ENCODE results near the gene IL20RA.
"Not testable (repeated sequence)": the region's sequence is repeated elsewhere in the genome, so short reads cannot be mapped to it uniquely, and the experiment has no call there.

Gene IL20RA

DNA sequence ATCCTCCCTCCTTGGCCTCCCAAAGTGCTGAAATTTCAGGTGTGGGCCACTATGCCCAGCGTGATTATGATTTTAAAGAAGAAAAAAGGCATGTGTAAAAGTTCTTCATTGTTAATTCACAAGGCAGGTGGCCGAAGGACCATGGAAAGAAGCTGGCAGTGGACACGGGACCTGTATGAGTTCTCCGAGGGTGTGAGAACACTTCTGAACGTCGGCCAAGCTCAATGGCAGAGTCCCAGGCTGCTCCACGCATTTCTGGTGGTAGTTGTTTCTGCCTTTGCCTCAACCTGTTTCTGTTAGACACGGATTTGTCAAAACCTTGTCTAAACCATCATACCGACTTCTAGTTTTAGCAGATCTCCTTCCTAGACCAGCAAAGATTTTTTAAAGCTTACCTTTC lies 36.6 kb downstream of the IL20RA start:
- DNase-seq (ENCODE audit: low spot score), result no peak

GRCh38 chr6:137006056-137006455 lies 38.7 kb downstream of the IL20RA start:
- DNase-seq (ENCODE audit: low spot score), result no peak

- DNase-seq (ENCODE audit: low spot score), result no peak
These were observed 39.7 kb downstream of the IL20RA start for GRCh38 chr6:137005073-137005472.

- DNase-seq (ENCODE audit: low spot score), result peak; percentile 81
These were observed 42.3 kb downstream of the IL20RA start for GRCh38 chr6:137002505-137002904.

GRCh38 chr6:137001977-137002302 lies 42.8 kb downstream of the IL20RA start:
- no peak for DNase-seq (ENCODE audit: low spot score)

GRCh38 chr6:137001299-137001976 lies 43.3 kb downstream of the IL20RA start:
- peak; percentile 97 for DNase-seq (ENCODE audit: low spot score)

DNA sequence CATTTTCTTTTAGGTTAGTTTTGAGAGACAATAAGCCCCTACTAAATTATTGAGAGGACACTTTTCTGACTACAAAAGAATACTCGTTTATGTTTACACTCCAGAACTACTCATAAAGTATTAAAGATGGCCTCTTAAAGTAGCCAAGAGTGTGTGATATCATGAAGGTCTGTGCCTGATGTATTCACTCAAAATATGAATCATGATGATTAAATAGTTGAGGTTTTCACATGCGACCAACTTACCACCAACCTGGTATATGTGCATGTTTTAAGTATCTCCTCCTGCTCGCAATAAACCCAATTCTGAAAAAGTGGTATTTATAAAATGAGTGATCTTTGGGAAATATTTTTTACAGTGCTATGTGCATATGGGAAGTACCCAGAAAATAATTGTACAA lies 43.9 kb downstream of the IL20RA start:
- peak; percentile 89 for DNase-seq (ENCODE audit: low spot score)

GRCh38 chr6:136995521-136995920 lies 49.2 kb downstream of the IL20RA start:
- DNase-seq (ENCODE audit: low spot score), result no peak

- DNase-seq (ENCODE audit: low spot score), result no peak
These were observed 50.0 kb downstream of the IL20RA start for GRCh38 chr6:136994782-136995181.

GRCh38 chr6:136992113-136992512 lies 52.7 kb downstream of the IL20RA start:
- DNase-seq (ENCODE audit: low spot score), result no peak

- DNase-seq (ENCODE audit: low spot score), result no peak
These were observed 53.1 kb downstream of the IL20RA start for GRCh38 chr6:136991646-136992045.

- DNase-seq (ENCODE audit: low spot score), result peak; percentile 37
These were observed 54.0 kb downstream of the IL20RA start for GRCh38 chr6:136990754-136991153.

DNA sequence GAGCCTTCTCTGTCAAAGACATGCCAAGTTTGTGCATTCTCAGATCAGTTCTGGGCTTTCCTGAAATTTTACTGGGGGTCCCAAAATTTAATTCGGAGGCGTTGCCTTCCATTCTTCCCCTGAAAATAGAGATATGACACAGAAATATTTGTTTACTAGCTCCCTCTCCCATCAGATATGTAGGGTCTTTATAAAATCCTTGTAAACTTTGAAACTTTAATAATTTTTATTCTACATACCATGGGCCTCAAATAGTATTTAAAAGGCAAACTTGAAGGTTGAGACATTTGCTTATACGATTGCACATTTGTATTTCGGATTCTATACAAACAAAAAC lies 54.6 kb downstream of the IL20RA start:
- DNase-seq (ENCODE audit: low spot score), result no peak

DNA sequence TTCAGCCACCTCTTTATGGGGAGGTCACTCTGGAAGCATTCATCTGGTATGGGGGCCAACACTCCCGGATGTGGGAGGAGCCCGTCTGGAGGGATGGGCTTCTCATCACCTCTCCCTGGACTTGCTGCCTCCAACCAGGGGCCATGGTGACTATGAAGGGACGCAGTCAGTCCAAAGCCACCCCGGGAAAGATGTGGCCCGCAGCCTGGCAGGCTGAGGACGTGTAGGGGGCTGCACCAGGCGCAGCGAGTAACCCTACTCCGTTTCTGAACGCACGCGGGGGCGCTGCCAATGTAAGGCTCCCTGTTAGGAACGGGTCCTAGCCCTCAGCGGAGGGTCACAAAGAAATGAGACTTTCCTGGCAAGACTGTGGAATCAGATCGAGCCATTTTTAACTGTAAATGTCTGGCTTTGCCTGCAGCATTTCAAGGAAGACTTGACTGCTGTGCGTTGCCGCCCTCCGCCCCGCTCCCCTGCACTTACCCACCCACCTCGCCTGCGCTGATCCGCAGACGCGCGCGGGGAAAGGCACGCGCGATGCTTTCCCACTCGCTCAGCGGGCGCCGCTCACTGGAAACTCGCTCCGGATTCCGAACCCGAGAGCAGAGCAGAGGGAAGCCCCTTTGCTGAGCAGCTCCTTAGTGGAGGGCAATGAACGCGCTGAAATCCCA lies 55.1 kb downstream of the IL20RA start:
- peak; percentile 67 for DNase-seq (ENCODE audit: low spot score)

DNA sequence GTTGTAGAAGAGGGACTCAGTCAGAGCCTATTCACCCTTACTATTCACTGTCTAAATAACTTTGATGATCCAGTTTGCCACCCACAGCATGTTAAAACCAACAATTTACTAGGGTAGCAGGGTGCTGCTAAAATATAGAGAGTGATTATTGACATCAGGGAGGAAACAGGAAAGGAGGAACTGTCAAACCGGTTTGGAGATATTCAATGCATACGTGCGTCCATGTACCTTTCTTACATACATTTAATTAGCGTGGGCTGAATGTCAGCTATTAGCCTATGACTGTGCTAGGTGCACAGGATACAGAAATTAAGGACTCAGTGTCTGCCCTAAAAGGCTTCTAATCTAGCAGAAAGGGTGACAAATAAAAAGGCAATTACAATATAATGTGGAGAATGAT lies 57.2 kb downstream of the IL20RA start:
- DNase-seq (ENCODE audit: low spot score), result no peak

DNA sequence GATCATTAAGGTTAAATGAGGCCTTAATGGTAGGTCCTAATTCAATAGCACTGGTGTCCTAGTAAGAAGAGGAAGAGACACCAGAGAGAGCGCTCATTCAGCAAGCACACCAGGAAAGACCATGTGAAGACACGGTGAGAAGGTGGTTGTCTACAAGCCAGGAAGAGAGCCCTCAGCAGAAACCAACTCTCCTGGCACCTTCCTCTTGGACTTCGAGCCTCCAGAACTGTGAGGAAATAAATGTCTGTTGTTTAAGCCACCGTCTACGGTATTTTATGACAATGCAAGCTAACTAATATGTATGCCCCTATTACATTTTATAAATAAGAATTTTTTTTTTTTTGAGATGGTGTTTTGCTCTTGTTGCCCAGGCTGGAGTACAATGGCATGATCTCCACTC lies 59.3 kb downstream of the IL20RA start:
- no peak for DNase-seq (ENCODE audit: low spot score)

- no peak for DNase-seq (ENCODE audit: low spot score)
These were observed 60.2 kb downstream of the IL20RA start for GRCh38 chr6:136984578-136984977.

- no peak for DNase-seq (ENCODE audit: low spot score)
These were observed 61.1 kb downstream of the IL20RA start for GRCh38 chr6:136983687-136984086.

GRCh38 chr6:136982928-136983327 lies 61.8 kb downstream of the IL20RA start:
- DNase-seq (ENCODE audit: low spot score), result no peak

DNA sequence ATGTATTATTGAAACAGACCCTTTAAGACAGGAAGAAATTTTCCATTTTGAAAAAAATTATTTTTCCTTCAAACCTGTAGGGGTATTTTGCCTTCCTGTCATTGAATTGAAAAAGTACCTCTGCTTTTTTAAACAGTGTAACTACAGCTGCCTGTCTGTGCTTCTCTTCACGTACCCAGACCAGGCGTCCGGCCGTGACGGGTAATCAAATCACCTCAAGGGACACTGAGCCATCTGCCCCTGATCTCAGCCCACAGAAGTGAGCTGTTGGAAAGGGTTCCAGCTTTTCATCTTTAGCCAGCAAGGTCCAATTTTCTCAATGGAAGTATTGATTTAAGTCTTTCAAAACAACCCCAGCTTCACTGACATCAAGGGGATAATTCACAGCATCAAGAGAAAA lies 64.7 kb downstream of the IL20RA start:
- DNase-seq (ENCODE audit: low spot score), result no peak

DNA sequence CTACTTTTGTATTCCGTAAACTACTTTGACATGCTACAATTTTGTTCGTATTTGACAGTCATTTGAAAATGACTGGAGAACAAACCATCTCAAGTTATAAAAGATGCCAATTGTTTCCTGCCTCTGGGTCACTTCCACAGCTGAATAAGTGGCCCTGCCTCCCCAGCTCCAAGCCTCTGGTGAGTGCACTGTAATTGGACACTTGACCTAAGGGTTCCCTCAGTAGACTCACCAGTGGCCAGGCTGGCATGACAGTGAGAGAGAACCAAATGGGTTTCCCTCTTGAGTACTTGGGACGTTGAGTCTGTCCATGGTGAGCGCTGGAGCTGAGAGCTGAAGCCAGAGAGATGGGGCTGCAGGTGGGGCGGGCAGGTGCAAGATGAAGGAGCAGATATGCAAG lies 65.6 kb downstream of the IL20RA start:
- no peak for DNase-seq (ENCODE audit: low spot score)

DNA sequence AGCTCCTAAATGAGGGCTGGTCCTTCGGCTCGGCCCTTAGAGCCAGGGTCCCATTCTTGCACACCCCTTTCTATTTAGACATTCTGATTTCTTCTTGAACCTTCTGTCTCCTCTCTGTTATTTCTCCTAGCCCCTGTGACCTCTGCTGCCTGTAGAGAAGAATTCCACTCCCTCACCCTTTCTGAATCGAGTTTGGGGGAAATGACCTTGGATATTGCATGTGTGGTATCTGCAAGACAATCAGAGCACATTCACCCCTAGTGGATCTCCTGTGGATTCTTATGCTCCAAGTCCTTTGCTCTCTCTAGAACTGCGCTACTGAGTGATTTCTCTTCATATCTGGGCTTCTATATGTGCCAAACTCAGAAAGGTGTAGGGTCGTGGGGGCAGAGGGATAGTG lies 67.7 kb downstream of the IL20RA start:
- DNase-seq (ENCODE audit: low spot score), result no peak

DNA sequence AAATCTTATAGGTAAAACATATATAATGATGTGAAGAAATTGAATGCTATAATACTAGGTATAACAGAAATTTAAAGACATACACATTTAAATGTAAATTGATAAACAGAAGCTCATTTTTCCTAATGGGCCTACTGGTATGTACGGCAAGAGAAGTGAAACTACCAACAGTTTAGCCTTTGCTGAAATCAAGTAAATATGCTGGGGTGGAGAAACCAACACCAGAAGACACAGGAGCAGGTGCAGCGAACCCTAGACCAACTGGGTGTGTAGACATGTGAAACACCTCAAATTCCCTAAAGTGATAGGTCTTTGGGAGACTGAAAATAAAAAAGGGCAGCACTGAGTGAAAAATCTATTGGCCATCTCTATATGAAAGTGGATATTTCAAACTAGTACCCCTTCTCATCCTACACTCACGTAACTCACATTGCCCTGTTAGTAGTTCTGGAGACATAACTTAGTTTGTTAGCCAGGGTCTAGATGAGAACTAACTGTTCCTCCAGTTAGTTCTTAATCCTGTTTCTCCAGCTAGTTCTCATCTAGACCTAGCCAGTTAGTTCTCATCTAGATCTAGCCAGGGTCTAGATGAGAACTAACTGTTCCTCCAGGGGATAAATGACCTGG lies 69.6 kb downstream of the IL20RA start:
- DNase-seq (ENCODE audit: low spot score), result no peak

- DNase-seq (ENCODE audit: low spot score), result not testable (repeated sequence)
These were observed 71.0 kb downstream of the IL20RA start for GRCh38 chr6:136973781-136974180.

Measured in SW480 (cell line).